GM12874 (cell line): ENCODE measurements around the gene TFG.

Experiments
- CTCF ChIP-seq: IDR thresholded peaks from 2 replicates; pipeline ENCODE4 v1.5.1; 2011; ENCODE audit warnings: low read depth, mild to moderate bottlenecking, control low read depth, low read length, moderate library complexity; ENCODE audit not compliant: insufficient read depth

The TFG gene

GRCh38 chr3:100693225-100693624 is 16.1 kb upstream of the TFG start:
- no peak for TF ChIP-seq CTCF

GRCh38 chr3:100695696-100696095 is 13.6 kb upstream of the TFG start:
- TF ChIP-seq CTCF: no peak

- no peak for TF ChIP-seq CTCF
These were observed 13.1 kb upstream of the TFG start for GRCh38 chr3:100696161-100696560.

GRCh38 chr3:100697172-100697571 is 12.1 kb upstream of the TFG start:
- no peak for TF ChIP-seq CTCF

- no peak for TF ChIP-seq CTCF
These were observed 11.5 kb upstream of the TFG start for GRCh38 chr3:100697723-100698285.

GRCh38 chr3:100698736-100699135 is 10.6 kb upstream of the TFG start:
- no peak for TF ChIP-seq CTCF

- no peak for TF ChIP-seq CTCF
These were observed 8.6 kb upstream of the TFG start for GRCh38 chr3:100700708-100701107.
